ENCODE data around the gene POMGNT1. TPM values are rescaled to one million over a fixed set of nuclear protein-coding genes. Genes with fewer than 3 reads are reported as not detected.

The POMGNT1 gene
- total RNA-seq, 1 donor from 2014 or later, result 85.7 TPM

DNA sequence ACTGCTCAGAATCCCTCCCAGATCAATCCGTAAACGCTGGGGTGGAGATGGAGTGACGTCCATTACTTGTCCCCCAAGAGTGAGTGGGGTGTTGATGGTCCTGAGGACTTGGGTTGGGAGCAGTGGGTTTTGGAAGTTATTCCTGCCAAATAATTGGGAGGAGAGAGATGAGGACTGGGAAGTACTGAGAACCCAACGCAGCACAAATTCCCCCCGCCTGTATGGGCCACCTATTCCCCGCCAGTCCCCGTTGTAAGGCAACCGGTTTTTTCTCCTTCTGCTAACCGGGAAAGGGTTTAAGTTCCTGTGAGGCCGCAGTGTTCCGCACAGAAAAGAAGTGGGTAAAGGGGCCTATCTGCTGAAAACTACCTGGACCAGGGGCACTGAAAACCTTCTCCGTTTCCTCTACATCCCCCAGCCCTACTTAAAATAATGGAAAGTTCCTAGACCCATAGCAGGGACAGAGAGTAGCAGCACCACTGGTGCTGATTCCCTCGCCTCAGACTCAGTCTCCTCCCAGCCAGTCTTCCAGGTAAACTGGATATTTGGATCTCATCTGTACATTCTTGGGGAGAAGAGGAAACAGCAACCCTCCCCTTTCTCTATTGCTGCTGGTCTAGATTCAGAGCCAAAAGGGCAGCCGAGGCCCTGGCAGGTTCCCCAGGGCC lies 5.6 kb upstream of the POMGNT1 start:
- Mint-ChIP-seq H3K27ac (no peak overlapping the region), H3K36me3 (ENCODE audit: low read depth) (peaks cover 4% of the 10 kb centered on the region), H3K9me3 (no peaks in the 10 kb centered on the region), H3K27me3 (ENCODE audit: insufficient read depth) (no peaks in the 10 kb centered on the region), H3K4me3 (no peak overlapping the region), H3K4me1 (ENCODE audit: low read depth) (peaks cover 17% of the 10 kb centered on the region)
- no peak for DNase-seq (ENCODE audit: low spot score)
- intact Hi-C loops (cut with micrococcal nuclease), result no loop called here

DNA sequence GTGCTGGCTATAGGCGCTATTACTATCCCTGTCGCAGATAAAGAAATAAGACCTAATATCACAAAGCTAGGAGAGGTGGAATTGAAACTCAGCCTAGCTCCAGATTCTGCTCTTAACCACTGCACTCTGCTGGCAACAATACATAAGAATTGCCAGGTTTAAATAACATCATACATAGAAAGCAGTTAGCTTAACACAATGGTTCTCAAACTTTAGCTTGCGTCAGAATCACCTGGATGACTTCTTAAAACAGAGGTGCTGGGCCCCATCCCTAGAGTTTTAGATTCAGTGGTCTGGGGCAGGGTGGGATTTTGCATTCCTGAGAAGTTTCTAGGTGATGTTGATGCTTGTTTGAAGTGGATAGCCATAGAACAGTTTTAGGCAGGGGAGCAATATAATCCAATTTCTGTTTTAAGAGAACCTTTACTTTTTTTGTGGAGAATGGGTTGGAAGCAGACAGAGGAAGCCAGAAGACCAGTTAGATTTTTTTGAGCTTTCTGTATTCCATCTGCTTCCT lies 1.1 kb upstream of the POMGNT1 start:
- peak overlapping the region; percentile 29 for H3K27ac Mint-ChIP-seq
- no peaks in the 10 kb centered on the region for H3K9me3 Mint-ChIP-seq
- peaks cover 14% of the 10 kb centered on the region for H3K36me3 Mint-ChIP-seq (ENCODE audit: low read depth)
- no peaks in the 10 kb centered on the region for H3K27me3 Mint-ChIP-seq (ENCODE audit: insufficient read depth)
- DNase-seq (ENCODE audit: low spot score), result no peak
- intact Hi-C loops (cut with micrococcal nuclease), result loop anchor here (5.0 kb wide), 1 partner anchor 512 kb away; the partner anchor contains the start of genes GPBP1L1 and TMEM69
- H3K4me3 Mint-ChIP-seq, result peak overlapping the region; percentile 87
- H3K4me1 Mint-ChIP-seq (ENCODE audit: low read depth), result peaks cover 27% of the 10 kb centered on the region

DNA sequence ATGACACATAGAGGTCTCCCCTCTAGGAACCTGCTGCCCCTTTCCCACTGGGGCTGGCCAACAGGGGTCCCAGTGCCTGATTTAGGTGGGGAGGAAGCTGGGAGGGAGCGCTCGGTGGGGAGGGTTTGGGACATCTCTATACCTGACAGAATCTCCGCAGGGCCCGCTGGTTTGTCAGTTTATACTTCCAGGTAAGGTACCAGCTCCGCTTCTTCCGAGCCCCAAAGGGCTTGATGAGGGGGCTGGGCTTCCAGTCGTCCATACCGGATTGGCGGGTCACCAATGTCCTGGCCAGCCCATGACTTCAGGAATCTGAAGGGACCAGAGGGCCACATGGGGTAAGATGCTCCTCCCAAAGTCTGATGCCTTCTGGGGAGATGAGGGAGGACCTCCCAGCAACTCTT lies 672 bp downstream of the POMGNT1 start:
- H3K4me1 Mint-ChIP-seq (ENCODE audit: low read depth), result peaks cover 21% of the 10 kb centered on the region
- H3K27ac Mint-ChIP-seq, result peak overlapping the region; percentile 71
- H3K9me3 Mint-ChIP-seq, result no peaks in the 10 kb centered on the region
- no peak for DNase-seq (ENCODE audit: low spot score)
- no peaks in the 10 kb centered on the region for H3K27me3 Mint-ChIP-seq (ENCODE audit: insufficient read depth)
- peaks cover 16% of the 10 kb centered on the region for H3K36me3 Mint-ChIP-seq (ENCODE audit: low read depth)
- intact Hi-C loops (cut with micrococcal nuclease), result loop anchor here (5.0 kb wide), 1 partner anchor 510 kb away; the partner anchor contains the start of genes GPBP1L1 and TMEM69
- peak overlapping the region; percentile 87 for H3K4me3 Mint-ChIP-seq

DNA sequence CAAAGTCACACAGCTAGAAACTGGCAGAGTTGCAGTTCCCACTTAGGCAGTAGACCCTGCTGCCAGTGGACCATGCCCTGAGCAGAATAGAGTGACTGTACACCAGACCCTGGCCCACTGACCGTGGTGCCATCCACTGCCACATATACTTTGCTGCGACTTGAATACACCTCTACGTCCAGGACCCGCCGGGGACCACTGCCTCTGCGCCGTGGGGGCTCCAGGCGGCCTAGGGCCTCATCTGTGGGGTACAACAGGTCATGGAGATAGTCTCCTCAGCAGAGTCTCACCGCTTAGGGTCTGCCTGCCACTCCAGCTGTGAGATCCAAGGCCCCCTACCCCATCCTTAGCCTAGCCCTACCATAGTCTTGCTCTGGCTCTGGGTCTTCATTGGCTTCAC lies 1.6 kb downstream of the POMGNT1 start:
- no peaks in the 10 kb centered on the region for H3K27me3 Mint-ChIP-seq (ENCODE audit: insufficient read depth)
- peaks cover 16% of the 10 kb centered on the region for H3K36me3 Mint-ChIP-seq (ENCODE audit: low read depth)
- no peak for DNase-seq (ENCODE audit: low spot score)
- H3K27ac Mint-ChIP-seq, result peak overlapping the region; percentile 9
- no peaks in the 10 kb centered on the region for H3K9me3 Mint-ChIP-seq
- peak overlapping the region; percentile 87 for H3K4me3 Mint-ChIP-seq
- H3K4me1 Mint-ChIP-seq (ENCODE audit: low read depth), result peaks cover 21% of the 10 kb centered on the region
- intact Hi-C loops (cut with micrococcal nuclease), result loop anchor here (5.0 kb wide), 1 partner anchor 509 kb away; the partner anchor contains the start of genes GPBP1L1 and TMEM69

DNA sequence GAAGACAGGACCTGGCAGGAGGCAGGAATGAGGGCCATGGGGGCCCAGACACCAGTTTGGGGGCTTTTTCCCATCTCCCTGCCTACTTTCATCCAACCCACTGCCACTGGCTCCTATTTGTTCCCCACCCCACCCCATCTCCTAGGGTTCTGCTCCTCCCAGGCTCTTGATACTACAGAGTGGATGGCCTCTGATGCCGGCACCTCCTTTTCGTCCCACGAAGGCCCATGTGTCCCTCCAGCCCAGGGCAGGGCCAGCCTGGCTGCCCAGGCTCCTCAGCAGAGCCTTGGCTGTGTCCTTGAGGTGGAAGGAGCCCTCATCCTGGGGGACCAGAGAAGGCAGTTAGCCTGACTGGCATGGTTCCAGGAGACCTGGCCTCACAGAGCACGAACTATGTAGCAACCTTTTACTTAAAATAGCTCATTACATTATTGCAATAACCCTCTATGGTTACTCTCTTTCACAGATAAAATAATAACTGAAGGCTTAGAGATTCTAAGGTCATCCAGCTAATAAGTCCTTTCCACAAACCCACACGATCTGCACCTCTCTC lies 3.5 kb downstream of the POMGNT1 start:
- DNase-seq (ENCODE audit: low spot score), result no peak
- Mint-ChIP-seq H3K9me3 (no peaks in the 10 kb centered on the region), H3K27ac (no peak overlapping the region), H3K4me3 (no peak overlapping the region), H3K4me1 (ENCODE audit: low read depth) (peaks cover 15% of the 10 kb centered on the region), H3K27me3 (ENCODE audit: insufficient read depth) (no peaks in the 10 kb centered on the region), H3K36me3 (ENCODE audit: low read depth) (peaks cover 19% of the 10 kb centered on the region)
- intact Hi-C loops (cut with micrococcal nuclease), result loop anchor here (5.0 kb wide), 1 partner anchor 507 kb away; the partner anchor contains the start of genes GPBP1L1 and TMEM69

DNA sequence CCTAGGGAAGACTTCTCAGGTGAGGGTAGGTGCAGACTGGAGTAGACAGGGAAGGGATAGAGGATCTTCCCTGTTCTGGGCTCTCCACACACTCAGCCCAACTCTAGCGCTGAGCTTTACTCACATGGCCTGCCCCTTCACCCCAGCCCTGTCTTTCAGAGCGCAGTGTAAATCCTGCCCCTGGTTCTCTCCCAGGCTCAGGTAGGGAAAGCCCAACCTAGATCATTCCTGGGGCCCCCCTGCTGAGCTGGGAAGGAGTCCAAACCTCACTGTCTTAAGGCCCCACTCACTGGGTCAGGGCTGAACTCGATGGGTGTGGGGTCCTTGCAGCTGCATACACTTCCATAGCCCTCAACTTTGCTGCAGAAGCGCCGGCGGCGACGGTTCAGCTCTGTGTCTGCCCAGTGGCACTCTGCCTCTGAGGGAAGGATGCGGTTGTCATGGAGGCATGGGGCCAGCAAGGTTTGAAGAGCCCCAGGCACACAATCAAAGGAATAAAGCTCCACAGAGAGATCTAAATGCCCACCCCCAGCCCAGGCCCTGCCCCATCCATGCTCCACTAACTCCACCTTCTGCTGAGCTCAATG lies 4.2 kb downstream of the POMGNT1 start:
- Mint-ChIP-seq H3K27me3 (ENCODE audit: insufficient read depth) (no peaks in the 10 kb centered on the region), H3K9me3 (no peaks in the 10 kb centered on the region), H3K36me3 (ENCODE audit: low read depth) (peaks cover 18% of the 10 kb centered on the region), H3K4me3 (no peak overlapping the region), H3K4me1 (ENCODE audit: low read depth) (peaks cover 11% of the 10 kb centered on the region), H3K27ac (no peak overlapping the region)
- DNase-seq (ENCODE audit: low spot score), result no peak
- intact Hi-C loops (cut with micrococcal nuclease), result no loop called here

DNA sequence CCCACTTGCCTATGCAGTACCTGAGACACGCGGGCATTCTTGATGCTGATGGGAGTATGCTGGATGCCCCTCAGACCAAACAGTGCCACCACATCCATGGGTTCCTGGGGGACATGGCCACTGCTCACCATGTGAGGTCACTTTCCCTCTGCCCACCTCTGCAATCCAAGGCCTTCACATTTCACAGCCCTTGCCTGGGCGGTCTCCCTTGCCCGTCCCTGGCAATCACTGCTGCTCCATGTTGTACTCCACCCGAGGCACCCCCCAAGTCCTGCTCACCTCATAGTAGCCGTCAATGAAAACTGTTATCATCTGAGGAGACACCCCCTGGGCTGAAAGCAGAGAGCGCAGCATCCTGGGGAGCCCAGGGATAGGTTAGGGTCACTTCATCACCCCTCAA lies 4.9 kb downstream of the POMGNT1 start:
- intact Hi-C loops (cut with micrococcal nuclease), result no loop called here
- Mint-ChIP-seq H3K36me3 (ENCODE audit: low read depth) (peaks cover 18% of the 10 kb centered on the region), H3K9me3 (no peaks in the 10 kb centered on the region), H3K27me3 (ENCODE audit: insufficient read depth) (no peaks in the 10 kb centered on the region), H3K4me3 (no peak overlapping the region), H3K27ac (no peak overlapping the region), H3K4me1 (ENCODE audit: low read depth) (peaks cover 11% of the 10 kb centered on the region)
- no peak for DNase-seq (ENCODE audit: low spot score)

DNA sequence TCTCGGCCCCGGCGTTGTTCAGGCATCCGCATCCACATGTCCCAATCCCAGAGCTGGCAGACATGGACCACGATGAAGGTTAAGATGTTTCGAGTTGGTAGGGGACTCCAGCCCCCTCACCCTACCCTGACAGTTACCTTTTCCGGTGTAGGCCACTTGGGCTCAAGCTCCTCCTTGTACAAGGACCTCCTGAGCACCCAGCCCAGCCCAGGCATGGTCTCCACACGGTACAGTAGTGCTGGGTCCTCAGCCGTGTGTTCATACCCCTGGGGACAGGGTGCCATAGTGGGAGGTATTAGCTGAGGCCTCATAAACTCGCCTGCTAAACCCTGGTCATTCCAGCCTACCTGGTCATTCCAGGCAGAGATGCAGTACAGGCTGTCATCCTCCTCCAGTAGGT lies 6.1 kb downstream of the POMGNT1 start:
- Mint-ChIP-seq H3K36me3 (ENCODE audit: low read depth) (peaks cover 23% of the 10 kb centered on the region), H3K4me3 (no peak overlapping the region), H3K9me3 (no peaks in the 10 kb centered on the region), H3K27ac (no peak overlapping the region), H3K27me3 (ENCODE audit: insufficient read depth) (no peaks in the 10 kb centered on the region), H3K4me1 (ENCODE audit: low read depth) (peaks cover 8% of the 10 kb centered on the region)
- intact Hi-C loops (cut with micrococcal nuclease), result no loop called here
- no peak for DNase-seq (ENCODE audit: low spot score)

DNA sequence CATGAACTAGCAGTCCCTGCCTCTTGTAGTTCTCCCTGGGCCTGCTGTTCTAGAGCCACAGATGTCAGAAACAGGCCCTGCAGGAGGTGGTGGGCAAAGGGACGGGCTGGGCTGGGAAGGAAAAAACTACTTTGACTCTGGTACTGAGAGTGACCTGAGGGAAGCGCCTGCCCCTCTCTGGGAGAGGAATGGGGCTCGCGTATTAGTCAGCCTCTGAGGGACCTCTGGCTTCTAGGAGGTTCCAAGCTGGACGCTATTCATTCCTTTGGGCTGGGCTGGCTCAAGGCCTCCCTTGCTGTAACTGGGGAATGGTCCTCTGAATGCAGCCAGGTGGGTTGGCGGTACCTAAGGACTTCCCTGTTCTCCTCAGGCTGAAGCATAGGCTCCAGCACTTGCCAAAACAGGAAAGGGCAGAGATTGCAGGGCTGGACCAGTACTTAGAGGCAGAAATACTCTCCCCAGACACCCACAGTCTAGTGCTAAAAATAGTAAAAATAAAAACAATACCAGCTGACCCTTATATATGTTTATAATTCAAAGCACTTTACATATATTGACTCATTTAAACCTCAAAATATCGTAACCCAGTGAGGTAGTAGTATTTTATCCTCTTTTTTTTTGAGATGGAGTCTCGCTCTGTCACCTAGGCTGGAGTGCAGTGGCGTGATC lies 7.1 kb downstream of the POMGNT1 start:
- no peak overlapping the region for H3K4me3 Mint-ChIP-seq
- H3K27ac Mint-ChIP-seq, result no peak overlapping the region
- H3K27me3 Mint-ChIP-seq (ENCODE audit: insufficient read depth), result no peaks in the 10 kb centered on the region
- DNase-seq (ENCODE audit: low spot score), result no peak
- H3K36me3 Mint-ChIP-seq (ENCODE audit: low read depth), result peaks cover 21% of the 10 kb centered on the region
- intact Hi-C loops (cut with micrococcal nuclease), result no loop called here
- H3K9me3 Mint-ChIP-seq, result no peaks in the 10 kb centered on the region
- peaks cover 2% of the 10 kb centered on the region for H3K4me1 Mint-ChIP-seq (ENCODE audit: low read depth)

DNA sequence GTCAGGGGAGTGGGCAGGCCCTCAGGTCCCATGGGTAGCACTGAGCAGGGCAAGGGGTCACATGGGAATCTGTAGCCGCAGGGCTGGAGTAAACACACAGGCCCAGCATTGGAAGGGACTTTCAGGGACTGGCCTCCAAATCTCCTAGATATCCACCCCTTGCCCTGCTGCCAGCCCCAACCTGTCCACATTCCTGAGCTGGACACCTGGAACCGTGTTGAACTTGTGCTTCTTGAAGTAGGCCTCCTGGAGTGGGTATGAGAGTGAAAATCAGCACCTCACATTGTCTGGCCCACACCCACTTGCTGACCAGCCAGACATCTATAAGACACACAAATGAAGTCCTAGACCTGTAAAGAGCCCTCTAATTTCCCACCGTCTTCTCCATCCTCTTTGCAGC lies 7.7 kb downstream of the POMGNT1 start:
- H3K9me3 Mint-ChIP-seq, result no peaks in the 10 kb centered on the region
- no peak for DNase-seq (ENCODE audit: low spot score)
- no peak overlapping the region for H3K4me3 Mint-ChIP-seq
- no peaks in the 10 kb centered on the region for H3K27me3 Mint-ChIP-seq (ENCODE audit: insufficient read depth)
- peaks cover 19% of the 10 kb centered on the region for H3K36me3 Mint-ChIP-seq (ENCODE audit: low read depth)
- peaks cover 4% of the 10 kb centered on the region for H3K4me1 Mint-ChIP-seq (ENCODE audit: low read depth)
- intact Hi-C loops (cut with micrococcal nuclease), result no loop called here
- no peak overlapping the region for H3K27ac Mint-ChIP-seq

DNA sequence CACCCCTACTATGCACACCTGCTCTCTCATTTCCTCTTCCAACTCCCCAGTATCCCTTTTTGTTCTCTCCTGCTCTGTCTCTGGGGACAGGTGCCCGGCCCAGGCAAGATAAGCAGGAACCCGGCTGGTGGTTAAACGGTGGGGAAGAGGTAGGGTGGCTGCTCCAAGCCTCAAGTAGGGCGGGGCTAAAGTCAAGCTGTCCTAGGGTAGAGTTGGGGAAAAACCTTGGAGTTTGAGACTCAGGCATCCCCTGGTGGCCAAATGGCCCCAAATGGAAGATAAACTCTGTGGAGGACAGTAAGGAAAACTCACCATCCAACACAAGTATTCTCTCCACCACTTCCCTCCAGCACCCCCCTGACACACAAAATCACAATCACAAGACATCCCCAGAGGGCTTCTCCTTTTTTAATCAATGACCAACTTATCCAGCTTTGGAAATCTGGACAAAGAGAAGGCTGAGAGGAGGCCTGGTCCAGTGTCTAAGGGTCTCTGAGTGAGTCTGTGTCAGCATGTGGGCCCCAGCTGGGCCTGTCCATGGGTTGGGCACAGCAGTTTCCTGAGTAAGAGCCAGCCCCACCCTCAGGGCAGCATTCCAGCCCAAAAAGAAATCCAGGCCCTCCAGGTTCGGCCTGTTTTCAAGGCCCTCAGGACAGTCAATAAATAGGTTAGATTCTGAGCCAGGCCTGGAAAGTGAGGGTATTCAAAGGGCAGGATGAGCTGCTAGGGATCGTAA lies 9.8 kb downstream of the POMGNT1 start:
- Mint-ChIP-seq H3K27me3 (ENCODE audit: insufficient read depth) (no peaks in the 10 kb centered on the region), H3K27ac (peak overlapping the region; percentile 55)
- intact Hi-C loops (cut with micrococcal nuclease), result no loop called here

DNA sequence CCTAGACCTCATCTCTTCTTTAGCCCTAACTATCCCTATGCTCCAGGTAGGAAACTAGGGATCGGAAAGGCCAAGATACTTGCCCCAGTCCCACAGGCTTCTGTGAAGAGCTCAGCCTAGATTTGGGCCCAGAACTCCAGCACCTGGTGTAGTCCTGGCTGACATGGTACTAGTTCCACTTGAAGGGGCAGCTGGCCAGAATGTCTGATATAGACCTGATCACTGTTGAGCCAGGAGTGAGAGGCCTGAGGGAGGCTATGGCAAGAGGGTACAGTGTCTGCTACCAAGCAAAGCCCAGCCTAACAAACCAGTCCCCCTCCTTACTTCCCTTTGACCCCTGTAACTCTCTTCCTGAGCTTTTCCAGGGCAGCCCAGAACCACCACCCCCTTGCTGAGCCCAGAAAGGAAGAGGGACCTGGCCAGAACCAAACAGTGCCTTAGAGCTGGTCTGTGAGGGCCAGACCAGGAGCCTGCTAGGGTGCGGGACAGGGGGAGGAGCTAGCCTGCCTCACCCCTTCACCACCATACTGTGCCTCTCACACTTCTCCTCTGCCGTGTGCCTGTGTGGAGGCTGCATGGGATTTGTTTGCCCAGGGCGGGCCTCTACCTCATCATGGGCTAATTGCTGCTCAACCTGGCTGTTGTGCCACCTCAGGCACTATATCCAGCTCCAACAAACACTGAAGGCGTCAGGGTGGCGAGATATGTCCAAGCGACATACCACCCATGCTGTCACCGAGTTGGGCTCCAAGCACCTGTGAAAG lies 10.9 kb downstream of the POMGNT1 start:
- H3K27me3 Mint-ChIP-seq (ENCODE audit: insufficient read depth), result peaks cover 4% of the 10 kb centered on the region
- H3K27ac Mint-ChIP-seq, result no peak overlapping the region

More for the DNA sequence above, 9.8 kb downstream of the POMGNT1 start:
- no peak for DNase-seq (ENCODE audit: low spot score)
- no peak overlapping the region for H3K4me3 Mint-ChIP-seq
- peaks cover 13% of the 10 kb centered on the region for H3K36me3 Mint-ChIP-seq (ENCODE audit: low read depth)
- H3K9me3 Mint-ChIP-seq, result no peaks in the 10 kb centered on the region
- H3K4me1 Mint-ChIP-seq (ENCODE audit: low read depth), result peaks cover 22% of the 10 kb centered on the region

More for the DNA sequence above, 10.9 kb downstream of the POMGNT1 start:
- Mint-ChIP-seq H3K4me3 (no peak overlapping the region), H3K36me3 (ENCODE audit: low read depth) (peaks cover 9% of the 10 kb centered on the region), H3K4me1 (ENCODE audit: low read depth) (peaks cover 22% of the 10 kb centered on the region), H3K9me3 (no peaks in the 10 kb centered on the region)
- DNase-seq (ENCODE audit: low spot score), result no peak
- intact Hi-C loops (cut with micrococcal nuclease), result no loop called here
